Mucosa of rectum (tissue), 2 donors: Measurements from ENCODE around the gene HBZ.
"Not testable (repeated sequence)": the region's sequence is repeated elsewhere in the genome, so short reads cannot be mapped to it uniquely, and the experiment has no call there.

Experiments
- H3K27ac ChIP-seq, 2 donors: one replicate each; pipeline ENCODE4 v1.7.0; 2013; ENCODE audit warnings: inconsistent platforms in 2 of 2, low read depth in 2 of 2, low read length in 2 of 2
- H3K27me3 ChIP-seq, 2 donors: one replicate each; pipeline ENCODE4 v1.7.0; 2013; ENCODE audit warnings: low read length in 2 of 2; ENCODE audit not compliant: control insufficient read depth in 2 of 2, insufficient read depth in 2 of 2
- H3K36me3 ChIP-seq, 2 donors: one replicate each; pipeline ENCODE4 v1.7.0; 2013; ENCODE audit warnings: low read length in 2 of 2; ENCODE audit not compliant: control insufficient read depth in 2 of 2, insufficient read depth in 2 of 2
- H3K4me1 ChIP-seq, 2 donors: one replicate each; pipeline ENCODE4 v1.7.0; 2013; ENCODE audit warnings: low read length in 2 of 2, mild to moderate bottlenecking in 1 of 2; ENCODE audit not compliant: control insufficient read depth in 2 of 2, insufficient read depth in 2 of 2
- H3K4me3 ChIP-seq, 2 donors: one replicate each; pipeline ENCODE4 v1.7.0; 2013; ENCODE audit warnings: low read length in 2 of 2
- H3K9ac ChIP-seq, 2 donors: one replicate each; pipeline ENCODE4 v1.7.0; 2013; ENCODE audit warnings: low read length in 2 of 2, low read depth in 1 of 2, mild to moderate bottlenecking in 1 of 2
- H3K9me3 ChIP-seq, 2 donors: one replicate each; pipeline ENCODE4 v1.7.0; 2013; ENCODE audit warnings: low read length in 2 of 2; ENCODE audit not compliant: control insufficient read depth in 2 of 2
- donor health status: healthy.
- donor health status: Normal muscosa, but diverticular disease.

Gene HBZ

DNA sequence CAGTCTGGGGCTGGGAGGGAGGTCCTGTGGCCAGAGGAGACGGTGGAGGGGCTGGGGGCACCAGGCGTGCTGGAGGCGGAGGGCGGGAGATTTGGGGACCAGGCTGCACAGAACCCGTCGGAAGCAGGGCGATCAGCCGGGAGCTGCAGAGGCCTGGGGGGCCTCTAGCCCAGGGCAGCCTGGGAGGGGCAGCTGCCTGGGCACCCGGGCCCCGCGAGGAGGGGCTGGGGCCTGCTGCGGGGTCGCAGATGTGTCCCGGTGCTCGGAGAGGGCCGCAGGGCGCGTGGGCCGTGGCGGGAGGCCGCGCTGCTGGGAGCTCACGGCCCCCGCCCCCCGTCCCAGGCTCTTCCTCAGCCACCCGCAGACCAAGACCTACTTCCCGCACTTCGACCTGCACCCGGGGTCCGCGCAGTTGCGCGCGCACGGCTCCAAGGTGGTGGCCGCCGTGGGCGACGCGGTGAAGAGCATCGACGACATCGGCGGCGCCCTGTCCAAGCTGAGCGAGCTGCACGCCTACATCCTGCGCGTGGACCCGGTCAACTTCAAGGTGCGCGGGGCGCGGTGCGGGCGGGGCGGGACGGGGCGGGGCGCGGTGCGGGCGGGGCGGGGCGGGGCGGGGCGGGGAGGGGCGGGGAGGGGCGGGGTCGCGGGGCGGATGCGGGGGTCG lies 1.2 kb downstream of the HBZ start:
- not testable (repeated sequence) for H3K9me3 ChIP-seq, H3K9ac ChIP-seq, H3K4me3 ChIP-seq, H3K36me3 ChIP-seq, H3K4me1 ChIP-seq, H3K27ac ChIP-seq
- peaks cover 12 to 14% of the 10 kb centered on the region in 2 donors for H3K27me3 ChIP-seq

DNA sequence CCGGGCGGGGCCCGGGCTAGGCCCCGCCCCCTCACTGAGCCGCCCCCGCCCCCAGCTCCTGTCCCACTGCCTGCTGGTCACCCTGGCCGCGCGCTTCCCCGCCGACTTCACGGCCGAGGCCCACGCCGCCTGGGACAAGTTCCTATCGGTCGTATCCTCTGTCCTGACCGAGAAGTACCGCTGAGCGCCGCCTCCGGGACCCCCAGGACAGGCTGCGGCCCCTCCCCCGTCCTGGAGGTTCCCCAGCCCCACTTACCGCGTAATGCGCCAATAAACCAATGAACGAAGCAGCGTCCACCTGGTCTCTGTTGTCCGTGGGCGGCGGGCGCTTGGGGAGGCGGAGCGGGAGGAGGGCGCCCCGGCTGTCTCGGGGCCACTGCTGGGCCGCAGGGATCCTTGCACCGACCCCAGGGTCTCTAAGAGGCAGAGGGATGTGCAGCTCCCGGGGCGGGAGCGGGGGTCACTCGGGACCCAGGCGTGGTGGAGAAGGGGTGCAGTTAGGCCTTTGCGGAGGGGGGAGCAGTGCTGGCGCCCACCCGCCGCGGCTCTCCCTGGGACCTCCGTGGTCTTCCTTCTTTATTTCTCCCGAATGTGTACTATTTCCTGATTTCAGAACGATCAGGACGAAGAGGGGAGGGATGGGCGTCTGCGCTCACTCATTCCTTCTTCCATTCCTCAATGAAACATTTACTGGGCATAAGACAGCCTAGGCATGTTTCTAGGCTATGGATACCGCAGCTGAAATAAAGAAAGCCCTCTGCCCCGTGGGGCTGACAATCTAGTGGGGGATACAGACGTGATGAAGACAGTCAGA lies 2.0 kb downstream of the HBZ start:
- H3K27me3 ChIP-seq, result peaks cover 12 to 13% of the 10 kb centered on the region in 2 donors
- H3K9me3 ChIP-seq, result no peaks in the 10 kb centered on the region
- H3K9ac ChIP-seq, result peak overlapping the region in 1 of 2 donors; percentile 1
- peak overlapping the region; percentile 2 to 48 for H3K4me3 ChIP-seq
- peaks cover 2 to 3% of the 10 kb centered on the region in 2 donors for H3K4me1 ChIP-seq
- H3K36me3 ChIP-seq, result no peaks in the 10 kb centered on the region
- H3K27ac ChIP-seq, result no peak overlapping the region

DNA sequence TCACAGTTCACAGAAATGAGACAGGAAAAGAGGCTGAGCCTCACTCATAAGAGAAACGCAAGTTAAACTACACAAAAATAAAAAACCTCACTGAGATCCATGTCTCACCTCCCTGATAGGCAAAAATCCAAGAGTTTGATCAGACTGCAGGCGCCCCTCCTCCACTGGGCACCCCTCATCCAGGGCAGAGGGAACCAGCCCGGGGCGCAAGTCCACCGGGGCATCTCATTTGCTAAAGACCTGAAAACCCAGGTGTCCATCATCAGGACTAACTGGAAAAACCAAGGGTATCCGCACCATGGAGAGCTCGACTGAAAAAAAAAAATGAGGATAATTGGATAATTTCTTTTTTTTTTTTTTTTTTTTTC lies 2.6 kb downstream of the HBZ start:
- peak overlapping the region in 1 of 2 donors; percentile 1 for H3K9ac ChIP-seq
- peaks cover 12 to 13% of the 10 kb centered on the region in 2 donors for H3K27me3 ChIP-seq
- H3K9me3 ChIP-seq, result no peaks in the 10 kb centered on the region
- no peaks in the 10 kb centered on the region for H3K36me3 ChIP-seq
- H3K27ac ChIP-seq, result no peak overlapping the region
- peak overlapping the region in 1 of 2 donors; percentile 48 for H3K4me3 ChIP-seq
- peaks cover 2 to 3% of the 10 kb centered on the region in 2 donors for H3K4me1 ChIP-seq

DNA sequence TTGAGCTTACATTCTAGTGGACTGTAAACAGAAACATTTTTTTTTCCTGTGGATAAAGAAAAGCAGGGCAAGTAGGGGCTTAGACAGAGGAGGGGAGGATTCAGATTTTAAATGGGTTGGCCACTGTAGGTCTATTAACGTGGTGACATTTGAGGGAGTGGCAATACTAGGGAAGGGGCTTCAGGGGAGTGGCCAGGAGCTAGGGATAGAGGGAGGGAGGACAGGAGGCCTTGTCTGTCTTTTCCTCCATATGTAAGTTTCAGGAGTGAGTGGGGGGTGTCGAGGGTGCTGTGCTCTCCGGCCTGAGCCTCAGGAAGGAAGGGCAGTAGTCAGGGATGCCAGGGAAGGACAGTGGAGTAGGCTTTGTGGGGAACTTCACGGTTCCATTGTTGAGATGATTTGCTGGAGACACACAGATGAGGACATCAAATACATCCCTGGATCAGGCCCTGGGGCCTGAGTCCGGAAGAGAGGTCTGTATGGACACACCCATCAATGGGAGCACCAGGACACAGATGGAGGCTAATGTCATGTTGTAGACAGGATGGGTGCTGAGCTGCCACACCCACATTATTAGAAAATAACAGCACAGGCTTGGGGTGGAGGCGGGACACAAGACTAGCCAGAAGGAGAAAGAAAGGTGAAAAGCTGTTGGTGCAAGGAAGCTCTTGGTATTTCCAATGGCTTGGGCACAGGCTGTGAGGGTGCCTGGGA lies 6.8 kb downstream of the HBZ start:
- Histone ChIP-seq H3K9me3 (no peaks in the 10 kb centered on the region), H3K27ac (no peak overlapping the region), H3K27me3 (peaks cover 10 to 11% of the 10 kb centered on the region in 2 donors), H3K4me1 (peaks cover 2 to 3% of the 10 kb centered on the region in 2 donors), H3K9ac (no peak overlapping the region), H3K4me3 (no peak overlapping the region), H3K36me3 (no peaks in the 10 kb centered on the region)

DNA sequence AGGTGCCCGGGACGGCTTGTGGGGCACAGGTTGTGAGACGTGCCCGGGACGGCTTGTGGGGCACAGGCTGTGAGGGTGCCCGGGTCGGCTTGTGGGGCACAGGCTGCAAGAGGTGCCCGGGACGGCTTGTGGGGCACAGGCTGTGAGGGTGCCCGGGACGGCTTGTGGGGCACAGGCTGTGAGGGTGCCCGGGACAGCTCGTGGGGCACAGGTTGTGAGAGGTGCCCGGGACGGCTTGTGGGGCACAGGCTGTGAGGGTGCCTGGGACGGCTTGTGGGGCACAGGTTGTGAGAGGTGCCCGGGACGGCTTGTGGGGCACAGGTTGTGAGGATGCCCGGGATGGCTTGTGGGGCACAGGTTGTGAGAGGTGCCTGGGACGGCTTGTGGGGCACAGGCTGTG lies 7.8 kb downstream of the HBZ start:
- H3K27ac ChIP-seq, H3K4me3 ChIP-seq, H3K4me1 ChIP-seq, H3K36me3 ChIP-seq, H3K27me3 ChIP-seq, H3K9me3 ChIP-seq, H3K9ac ChIP-seq: not testable (repeated sequence)

DNA sequence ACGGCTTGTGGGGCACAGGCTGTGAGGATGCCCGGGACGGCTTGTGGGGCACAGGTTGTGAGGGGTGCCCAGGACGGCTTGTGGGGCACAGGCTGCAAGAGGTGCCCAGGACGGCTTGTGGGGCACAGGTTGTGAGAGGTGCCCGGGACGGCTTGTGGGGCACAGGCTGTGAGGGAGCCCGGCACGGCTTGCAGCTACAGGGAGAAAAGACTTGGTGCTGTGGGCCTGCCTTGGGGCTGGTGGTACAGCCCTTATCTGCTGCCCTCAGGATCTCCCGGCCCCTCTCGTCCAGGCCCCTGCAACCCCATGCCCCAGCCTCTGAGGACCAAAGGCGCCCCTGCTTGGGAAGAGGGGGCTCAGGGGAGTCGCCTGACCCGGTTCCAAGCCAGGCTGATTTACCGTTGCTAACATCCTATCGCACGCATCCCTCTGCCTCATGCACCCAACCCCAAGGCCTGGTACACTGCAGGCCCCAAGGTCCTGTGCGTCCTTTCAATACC lies 8.3 kb downstream of the HBZ start:
- Histone ChIP-seq H3K9me3 (no peaks in the 10 kb centered on the region), H3K27ac (no peak overlapping the region), H3K36me3 (no peaks in the 10 kb centered on the region), H3K27me3 (peaks cover 7 to 13% of the 10 kb centered on the region in 2 donors), H3K4me1 (peaks cover 0 to 2% of the 10 kb centered on the region in 2 donors), H3K4me3 (no peak overlapping the region), H3K9ac (no peak overlapping the region)

DNA sequence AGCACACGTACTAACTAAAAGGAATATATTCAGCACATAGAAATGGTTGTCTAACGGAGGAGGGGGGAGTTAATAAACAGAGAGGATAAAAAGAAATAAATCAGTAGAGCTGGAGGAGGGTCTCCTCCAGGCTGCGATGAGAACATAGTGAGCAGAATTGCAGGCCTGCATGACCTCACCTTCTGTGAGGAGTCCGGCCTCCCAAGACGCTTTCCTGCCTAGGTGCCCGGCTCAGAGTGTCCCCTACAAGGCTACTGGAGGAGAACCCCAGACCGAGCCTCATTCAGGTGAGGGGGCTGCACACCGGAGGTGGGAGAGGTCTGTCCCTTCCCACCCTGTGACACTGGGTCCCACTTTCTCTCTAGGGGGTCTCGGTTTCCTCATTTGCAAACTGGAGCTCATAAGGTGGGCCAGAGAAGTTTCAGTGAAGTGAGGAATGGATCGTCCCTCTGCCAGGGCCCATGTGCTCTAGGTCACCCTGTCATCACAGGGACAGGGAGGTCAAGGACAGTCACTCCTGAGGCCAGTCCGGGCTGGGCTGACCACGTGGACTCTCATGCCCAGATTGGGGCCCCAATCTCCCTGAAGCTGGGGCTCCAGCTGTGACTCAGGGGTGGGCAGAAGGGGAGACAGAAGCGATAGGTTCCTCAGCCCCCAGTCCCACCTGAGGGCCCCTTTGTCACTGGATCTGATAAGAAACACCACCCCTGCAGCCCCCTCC lies 10.0 kb downstream of the HBZ start:
- H3K27me3 ChIP-seq, result peaks cover 18 to 29% of the 10 kb centered on the region in 2 donors
- peaks cover 0 to 2% of the 10 kb centered on the region in 2 donors for H3K4me1 ChIP-seq
- H3K9ac ChIP-seq, result no peak overlapping the region
- no peak overlapping the region for H3K4me3 ChIP-seq
- H3K36me3 ChIP-seq, result no peaks in the 10 kb centered on the region
- no peaks in the 10 kb centered on the region for H3K9me3 ChIP-seq
- H3K27ac ChIP-seq, result no peak overlapping the region

DNA sequence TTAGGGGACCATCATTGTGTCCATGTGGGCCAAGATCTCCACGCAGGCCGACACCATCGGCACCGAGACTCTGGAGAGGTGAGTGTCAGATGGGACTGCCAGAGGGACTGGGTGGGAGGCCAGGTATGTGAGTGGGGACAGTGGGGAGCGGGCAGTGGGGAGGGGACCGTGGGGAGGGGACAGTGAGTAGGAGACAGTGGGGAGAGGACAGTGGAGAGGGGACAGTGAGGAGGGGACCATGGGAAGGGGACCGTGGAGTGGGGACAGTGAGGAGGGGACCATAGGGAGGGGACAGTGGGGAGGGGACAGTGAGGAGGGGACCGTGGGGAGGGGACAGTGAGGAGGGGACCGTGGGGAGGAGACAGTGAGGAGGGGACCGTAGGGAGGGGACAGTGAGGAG lies 10.7 kb downstream of the HBZ start:
- H3K27ac ChIP-seq, H3K9ac ChIP-seq, H3K36me3 ChIP-seq, H3K4me3 ChIP-seq, H3K4me1 ChIP-seq, H3K9me3 ChIP-seq: not testable (repeated sequence)
- peaks cover 24 to 36% of the 10 kb centered on the region in 2 donors for H3K27me3 ChIP-seq

DNA sequence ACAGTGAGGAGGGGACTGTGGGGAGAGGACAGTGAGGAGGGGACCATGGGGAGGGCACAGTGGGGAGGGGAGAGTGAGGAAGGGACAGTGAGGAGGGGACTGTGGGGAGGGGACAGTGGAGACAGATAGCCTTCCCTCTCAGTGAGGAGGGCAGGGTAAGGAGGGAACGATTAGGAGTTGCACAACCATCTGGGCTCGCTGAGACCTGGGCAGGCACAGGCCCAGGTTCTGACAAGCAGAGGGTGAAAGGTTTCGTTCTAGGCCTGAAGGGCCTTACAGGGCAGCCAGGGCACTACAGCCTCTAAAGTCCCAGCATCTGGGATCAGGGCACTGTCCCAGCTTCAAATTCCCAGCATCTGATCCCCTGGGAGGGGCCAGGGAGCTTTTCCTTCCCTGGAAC lies 11.3 kb downstream of the HBZ start:
- not testable (repeated sequence) for H3K36me3 ChIP-seq, H3K9me3 ChIP-seq, H3K4me1 ChIP-seq, H3K27ac ChIP-seq, H3K9ac ChIP-seq, H3K4me3 ChIP-seq
- peaks cover 29 to 41% of the 10 kb centered on the region in 2 donors for H3K27me3 ChIP-seq
